Heart left ventricle (tissue), 13 donors: ENCODE data around the gene SEPTIN5.

Experiments
- POLR2A ChIP-seq, 2 donors: fragments of 450-650 bp; IDR thresholded peaks; one replicate each; pipeline ENCODE4 v1.6.1; 2017; ENCODE audit warnings: antibody characterized with exemption in 2 of 2, mild to moderate bottlenecking in 2 of 2, moderate library complexity in 2 of 2
- TF ChIP-seq, protein P1 (sequence below), 12 donors: fragments of 200-600 bp; sonication (generic) in 4 of 12; IDR thresholded peaks; one replicate each; pipeline versions ENCODE4 v1.5.0 to v1.8.0; 2018 to 2022; ENCODE audit warnings: antibody characterized with exemption in 12 of 12, mild to moderate bottlenecking in 5 of 12
- donor health status: ischemic (EF 13 %, LVEDD 7.1; RV severe dilation, severe dysfunction).
- donor health status: DM: no; HTN: yes; CAD: no.
- donor health status: DM: no; HTN: no; CAD: no.
- donor health status: ischemic (EF 25% LVEDD 6.9; RV normal size, moderate dysfunction).
- donor health status: ischemic (EF 25% LVEDD 5.7; RV mildly dilated, moderate dysfunction).
- donor health status: ischemic (EF 35%, LVEDD 5.7; RV mildly dilated, moderate dysfunction).
- donor health status: nonischemic (EF 11% LVEDD 7.7; RV severe dilation, severe dysfunction).
- donor health status: DM: yes; HTN: yes; CAD: no.
- donor health status: PGD.
- donor health status: ischemic (EF 29% LVEDD 5.4; RV normal size, mild dysfunction).
- donor health status: nonischemic (EF 23%, LVEDD 6.1; RV moderate dilation, normal function).

DNA sequence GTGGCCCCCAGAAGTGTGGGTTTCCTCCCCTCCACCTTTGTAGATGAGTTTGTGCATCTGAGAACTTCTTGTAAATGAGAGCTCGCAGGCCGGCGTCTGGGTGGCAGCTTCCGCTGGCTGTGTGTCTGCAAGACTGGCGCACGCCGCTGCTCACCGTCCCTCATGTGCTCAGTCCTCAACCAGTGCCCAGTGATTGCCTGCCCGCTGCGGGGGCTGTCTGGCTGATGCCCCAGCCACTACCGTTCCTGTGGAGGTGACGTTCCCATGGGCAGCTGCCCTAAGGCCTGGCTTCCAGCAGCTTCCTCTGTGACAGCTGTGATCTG is 55.1 kb downstream of the SEPTIN5 start:
- TF ChIP-seq, protein P1, sequence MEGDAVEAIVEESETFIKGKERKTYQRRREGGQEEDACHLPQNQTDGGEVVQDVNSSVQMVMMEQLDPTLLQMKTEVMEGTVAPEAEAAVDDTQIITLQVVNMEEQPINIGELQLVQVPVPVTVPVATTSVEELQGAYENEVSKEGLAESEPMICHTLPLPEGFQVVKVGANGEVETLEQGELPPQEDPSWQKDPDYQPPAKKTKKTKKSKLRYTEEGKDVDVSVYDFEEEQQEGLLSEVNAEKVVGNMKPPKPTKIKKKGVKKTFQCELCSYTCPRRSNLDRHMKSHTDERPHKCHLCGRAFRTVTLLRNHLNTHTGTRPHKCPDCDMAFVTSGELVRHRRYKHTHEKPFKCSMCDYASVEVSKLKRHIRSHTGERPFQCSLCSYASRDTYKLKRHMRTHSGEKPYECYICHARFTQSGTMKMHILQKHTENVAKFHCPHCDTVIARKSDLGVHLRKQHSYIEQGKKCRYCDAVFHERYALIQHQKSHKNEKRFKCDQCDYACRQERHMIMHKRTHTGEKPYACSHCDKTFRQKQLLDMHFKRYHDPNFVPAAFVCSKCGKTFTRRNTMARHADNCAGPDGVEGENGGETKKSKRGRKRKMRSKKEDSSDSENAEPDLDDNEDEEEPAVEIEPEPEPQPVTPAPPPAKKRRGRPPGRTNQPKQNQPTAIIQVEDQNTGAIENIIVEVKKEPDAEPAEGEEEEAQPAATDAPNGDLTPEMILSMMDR (IDR thresholded peaks at IDR 0.05) = no peak
- TF ChIP-seq POLR2A (IDR thresholded peaks at IDR 0.05) = no peak
